DOHH2 (cell line): ENCODE results near the gene ATP2A3.

Source experiments
- H3F3A ChIP-seq: fragments of 200-600 bp; sonication (generic), shearing (Covaris generic); 2 replicates; pipeline ENCODE4 v1.6.0; 2016; ENCODE audit warnings: antibody characterized with exemption, mild to moderate bottlenecking; ENCODE audit not compliant: control insufficient read depth, insufficient read depth
- H3K27ac ChIP-seq: fragments of 200-600 bp; sonication (generic); 2 replicates; pipeline ENCODE4 v1.5.1; 2014; ENCODE audit warnings: low read depth, mild to moderate bottlenecking, low read length, moderate library complexity
- H3K27me3 ChIP-seq: fragments of 200-600 bp; sonication (generic); 2 replicates; pipeline ENCODE4 v1.6.1; 2014; ENCODE audit warnings: mild to moderate bottlenecking, low read length, mixed read lengths; ENCODE audit not compliant: control insufficient read depth
- H3K36me3 ChIP-seq: fragments of 200-600 bp; sonication (generic); 2 replicates; pipeline ENCODE4 v1.6.1; 2014; ENCODE audit warnings: mild to moderate bottlenecking, low read length, moderate library complexity, mixed read lengths; ENCODE audit not compliant: control insufficient read depth
- H3K4me1 ChIP-seq: fragments of 200-600 bp; sonication (generic); 2 replicates; pipeline ENCODE4 v1.6.1; 2014; ENCODE audit warnings: mild to moderate bottlenecking, low read length, mixed read lengths; ENCODE audit not compliant: control insufficient read depth
- H3K4me2 ChIP-seq: fragments of 200-600 bp; sonication (generic); 2 replicates; pipeline ENCODE4 v1.6.0; 2014; ENCODE audit warnings: mild to moderate bottlenecking, low read length, moderate library complexity
- H3K4me3 ChIP-seq: fragments of 200-600 bp; sonication (generic); 2 replicates; pipeline ENCODE4 v1.5.1; 2014; ENCODE audit warnings: mild to moderate bottlenecking, low read length, mixed read lengths
- H3K79me2 ChIP-seq: fragments of 200-600 bp; sonication (generic); 2 replicates; pipeline ENCODE4 v1.6.1; 2014; ENCODE audit warnings: mild to moderate bottlenecking, low read length, mixed read lengths; ENCODE audit not compliant: control insufficient read depth
- H3K9me2 ChIP-seq: fragments of 200-600 bp; sonication (generic); replicated peaks from 2 replicates; pipeline ENCODE4 v1.6.1; 2014; ENCODE audit warnings: mild to moderate bottlenecking, low read length, mixed read lengths; ENCODE audit not compliant: control insufficient read depth
- H3K9me3 ChIP-seq: fragments of 200-600 bp; sonication (generic); 2 replicates; pipeline ENCODE4 v1.6.1; 2014; ENCODE audit warnings: antibody characterized with exemption, low read length, mixed read lengths; ENCODE audit not compliant: control insufficient read depth, insufficient read depth
- H4K20me1 ChIP-seq: fragments of 200-600 bp; sonication (generic); 2 replicates; pipeline ENCODE4 v1.6.0; 2014; ENCODE audit warnings: low read depth, mild to moderate bottlenecking, antibody characterized with exemption, low read length, moderate library complexity; ENCODE audit not compliant: control insufficient read depth, insufficient read depth
- EZH2phosphoT487 ChIP-seq: fragments of 200-600 bp; sonication (generic); IDR thresholded peaks from 2 replicates; pipeline ENCODE4 v1.6.1; 2017; ENCODE audit warnings: borderline replicate concordance, mild to moderate bottlenecking, antibody characterized with exemption, low read length, moderate library complexity, mixed read lengths
- TF ChIP-seq, protein P1 (sequence below): fragments of 200-600 bp; sonication (generic); IDR thresholded peaks from one replicate; pipeline ENCODE4 v1.5.1; 2014; ENCODE audit warnings: antibody characterized with exemption, mild to moderate bottlenecking, low read depth, low read length; ENCODE audit not compliant: poor library complexity, severe bottlenecking

ATP2A3 gene

DNA sequence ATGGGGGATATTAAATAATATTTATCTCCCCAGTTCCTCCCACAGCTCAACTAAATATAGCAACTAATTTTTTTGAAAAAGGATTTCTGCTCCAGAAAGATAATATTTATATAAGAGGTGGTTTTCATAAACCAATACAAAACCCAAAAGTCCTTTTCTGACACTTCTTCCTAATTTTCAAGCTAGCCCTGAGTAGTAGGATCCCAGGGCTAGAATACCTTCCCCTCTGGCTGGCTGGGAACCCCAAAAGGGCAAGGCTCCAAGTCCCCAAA lies 1.3 kb downstream of the ATP2A3 start:
- Histone ChIP-seq H3K4me3 (peak overlapping the region; percentile 98), H3K79me2 (peaks cover 61% of the 10 kb centered on the region), H3K4me1 (peaks cover 71% of the 10 kb centered on the region)

DNA sequence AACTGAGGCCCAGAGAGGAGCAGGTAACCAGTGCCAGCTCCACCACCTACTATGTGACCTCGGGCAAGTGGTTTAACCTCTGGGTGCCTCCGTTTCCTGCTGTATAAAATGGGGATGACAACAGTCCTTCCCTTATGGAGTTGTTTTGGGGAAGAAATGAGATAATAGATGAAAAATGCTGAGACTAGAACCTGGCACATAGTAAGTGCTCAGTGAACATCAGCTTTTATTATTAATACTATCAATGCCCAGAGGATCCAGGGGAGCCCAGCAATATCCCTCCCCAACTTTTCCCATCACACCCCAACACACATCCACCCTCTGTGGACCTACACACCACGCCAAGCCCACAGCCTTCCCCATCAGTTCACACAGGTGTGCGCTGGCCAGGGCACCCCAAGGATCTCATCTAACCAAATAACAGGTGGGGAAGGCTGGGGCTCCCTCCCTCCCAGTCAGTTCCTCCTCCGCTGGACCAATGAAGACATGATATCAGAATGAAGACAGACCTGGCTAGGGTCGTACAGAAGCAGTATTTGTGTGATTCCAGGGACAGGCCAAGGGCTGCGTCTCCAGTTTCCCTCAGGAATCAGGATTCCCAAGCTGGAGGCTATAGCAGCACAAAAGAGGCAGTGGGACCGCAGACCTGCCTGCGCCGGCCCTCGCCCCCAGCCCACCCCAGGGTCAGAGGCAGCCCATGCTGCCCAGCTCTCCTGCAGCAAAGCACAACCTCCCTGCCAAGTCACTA lies 1.8 kb downstream of the ATP2A3 start:
- peaks cover 35% of the 10 kb centered on the region for H4K20me1 ChIP-seq
- no peaks in the 10 kb centered on the region for H3K27me3 ChIP-seq
- H3K36me3 ChIP-seq = peaks cover 57% of the 10 kb centered on the region
- no peaks in the 10 kb centered on the region for H3K9me2 ChIP-seq
- no peaks in the 10 kb centered on the region for H3K9me3 ChIP-seq
- peak overlapping the region; percentile 99 for H3K27ac ChIP-seq
- H3F3A ChIP-seq = peaks cover 24% of the 10 kb centered on the region
- peaks cover 71% of the 10 kb centered on the region for H3K4me1 ChIP-seq
- H3K4me3 ChIP-seq = peak overlapping the region; percentile 98
- TF ChIP-seq, protein P1, sequence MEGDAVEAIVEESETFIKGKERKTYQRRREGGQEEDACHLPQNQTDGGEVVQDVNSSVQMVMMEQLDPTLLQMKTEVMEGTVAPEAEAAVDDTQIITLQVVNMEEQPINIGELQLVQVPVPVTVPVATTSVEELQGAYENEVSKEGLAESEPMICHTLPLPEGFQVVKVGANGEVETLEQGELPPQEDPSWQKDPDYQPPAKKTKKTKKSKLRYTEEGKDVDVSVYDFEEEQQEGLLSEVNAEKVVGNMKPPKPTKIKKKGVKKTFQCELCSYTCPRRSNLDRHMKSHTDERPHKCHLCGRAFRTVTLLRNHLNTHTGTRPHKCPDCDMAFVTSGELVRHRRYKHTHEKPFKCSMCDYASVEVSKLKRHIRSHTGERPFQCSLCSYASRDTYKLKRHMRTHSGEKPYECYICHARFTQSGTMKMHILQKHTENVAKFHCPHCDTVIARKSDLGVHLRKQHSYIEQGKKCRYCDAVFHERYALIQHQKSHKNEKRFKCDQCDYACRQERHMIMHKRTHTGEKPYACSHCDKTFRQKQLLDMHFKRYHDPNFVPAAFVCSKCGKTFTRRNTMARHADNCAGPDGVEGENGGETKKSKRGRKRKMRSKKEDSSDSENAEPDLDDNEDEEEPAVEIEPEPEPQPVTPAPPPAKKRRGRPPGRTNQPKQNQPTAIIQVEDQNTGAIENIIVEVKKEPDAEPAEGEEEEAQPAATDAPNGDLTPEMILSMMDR = no peak
- TF ChIP-seq EZH2phosphoT487 = no peak
- peak overlapping the region; percentile 100 for H3K4me2 ChIP-seq
- peaks cover 66% of the 10 kb centered on the region for H3K79me2 ChIP-seq

More for the DNA sequence above, 1.3 kb downstream of the ATP2A3 start:
- Histone ChIP-seq H4K20me1 (peaks cover 30% of the 10 kb centered on the region), H3F3A (peaks cover 24% of the 10 kb centered on the region), H3K9me2 (no peaks in the 10 kb centered on the region), H3K27ac (peak overlapping the region; percentile 99), H3K36me3 (peaks cover 52% of the 10 kb centered on the region), H3K27me3 (no peaks in the 10 kb centered on the region), H3K9me3 (no peaks in the 10 kb centered on the region), H3K4me2 (peak overlapping the region; percentile 100)
- no peak for TF ChIP-seq EZH2phosphoT487
- TF ChIP-seq, protein P1 = no peak

DNA sequence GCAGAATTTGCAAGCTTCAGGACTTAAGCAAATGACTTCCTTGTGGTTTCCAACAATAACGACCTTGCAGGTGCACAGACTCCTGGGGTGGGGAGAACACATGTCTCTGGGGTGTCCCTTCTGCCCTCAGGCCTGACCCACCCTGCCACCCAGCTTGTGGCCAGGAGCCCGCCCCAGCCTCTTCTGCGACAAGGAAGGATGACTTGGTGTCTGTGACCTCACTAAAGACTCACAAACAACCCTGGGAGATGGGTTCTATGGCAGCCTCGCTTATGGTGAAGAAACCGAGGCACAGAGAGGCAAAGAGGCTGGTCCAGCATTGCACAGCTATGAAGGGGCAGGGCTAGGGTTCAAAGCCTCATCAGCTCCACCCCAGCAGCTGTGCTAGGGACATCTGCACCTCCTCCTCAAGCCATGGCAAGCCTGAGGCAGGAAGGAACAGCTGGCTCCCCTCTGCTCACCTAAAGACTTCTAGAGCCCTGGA lies 2.6 kb downstream of the ATP2A3 start:
- Histone ChIP-seq H3K9me3 (no peaks in the 10 kb centered on the region), H3K4me2 (peak overlapping the region; percentile 100), H4K20me1 (peaks cover 43% of the 10 kb centered on the region), H3K4me1 (peaks cover 71% of the 10 kb centered on the region), H3K27me3 (no peaks in the 10 kb centered on the region), H3K9me2 (no peaks in the 10 kb centered on the region), H3K4me3 (peak overlapping the region; percentile 98), H3K79me2 (peaks cover 74% of the 10 kb centered on the region), H3K27ac (peak overlapping the region; percentile 99), H3K36me3 (peaks cover 65% of the 10 kb centered on the region), H3F3A (peaks cover 24% of the 10 kb centered on the region)
- no peak for TF ChIP-seq EZH2phosphoT487
- TF ChIP-seq, protein P1 = no peak
